AG04449 (cell line): ENCODE data around the gene GNAI3.

ENCODE experiments used
- CTCF ChIA-PET: fragments of 350-600 bp; formaldehyde crosslinking; extraction: SDS; loops from one replicate; lab custom pipeline; 2021; ENCODE audit warnings: antibody characterized with exemption; lab: Yijun Ruan, JAX
- POLR2A ChIA-PET: fragments of 400-600, 350-600 bp; formaldehyde crosslinking; extraction: SDS; loops from one replicate; lab custom pipeline; 2020; ENCODE audit warnings: antibody characterized with exemption, inconsistent platforms; lab: Yijun Ruan, JAX
- DNase-seq: peaks from one replicate; pipeline ENCODE4 v3.0.0-alpha.2; 2010; ENCODE audit warnings: low read depth, low spot score
- H3K4me3 ChIP-seq: 2 replicates; pipeline ENCODE4 v1.5.1; 2011; ENCODE audit warnings: low read depth, mild to moderate bottlenecking, control low read depth, low read length
- CTCF ChIP-seq: IDR thresholded peaks from one replicate; pipeline ENCODE4 v1.5.1; 2011; ENCODE audit warnings: mild to moderate bottlenecking, moderate library complexity, low read length, control low read depth, inconsistent platforms; ENCODE audit not compliant: insufficient read depth; ENCODE audit errors: missing control alignments

Gene GNAI3

GRCh38 chr1:109630081-109630897 lies 81.9 kb downstream of the GNAI3 start:
- ChIA-PET POLR2A (interaction anchor here (1.5 kb wide), 1 partner anchor 82 kb away, joined by 7 read pairs; the partner anchor contains the start of gene GNAI3), CTCF (interaction anchor here (0.9 to 21.8 kb wide), 15 partner anchors 4 to 354 kb away, joined by 3 to 381 read pairs (median 4); partner anchors contain the start of genes AMPD2, GNAI3, GNAT2 and GPR61)
- no peak for DNase-seq
- H3K4me3 ChIP-seq, result no peak overlapping the region
- no peak for TF ChIP-seq CTCF

- no peak for DNase-seq
- CTCF ChIA-PET, result interaction anchor here (1.1 to 21.8 kb wide), 13 partner anchors 5 to 353 kb away, joined by 3 to 381 read pairs (median 5); partner anchors contain the start of genes AMPD2, GNAI3, GNAT2 and GPR61
- POLR2A ChIA-PET, result interaction anchor here (1.5 kb wide), 1 partner anchor 83 kb away, joined by 7 read pairs; the partner anchor contains the start of gene GNAI3
- TF ChIP-seq CTCF, result no peak
- H3K4me3 ChIP-seq, result no peak overlapping the region
Measured at GRCh38 chr1:109630898-109631512, 82.6 kb downstream of the GNAI3 start.

GRCh38 chr1:109631513-109632505 lies 83.4 kb downstream of the GNAI3 start:
- CTCF ChIA-PET, result interaction anchor here (1.1 to 21.8 kb wide), 9 partner anchors 5 to 352 kb away, joined by 3 to 381 read pairs (median 7); partner anchors contain the start of genes AMPD2, GNAI3, GNAT2 and GPR61
- POLR2A ChIA-PET, result no interaction called here

GRCh38 chr1:109632671-109633346 lies 84.4 kb downstream of the GNAI3 start:
- ChIA-PET CTCF (interaction anchor here (0.9 to 21.8 kb wide), 8 partner anchors 5 to 352 kb away, joined by 3 to 830 read pairs (median 358); partner anchors contain the start of genes AHCYL1, AMPD2, GNAI3 and GNAT2), POLR2A (no interaction called here)
- H3K4me3 ChIP-seq, result no peak overlapping the region
- DNase-seq, result no peak
- no peak for TF ChIP-seq CTCF

More at GRCh38 chr1:109631513-109632505, 83.4 kb downstream of the GNAI3 start:
- DNase-seq, result no peak
- no peak overlapping the region for H3K4me3 ChIP-seq
- no peak for TF ChIP-seq CTCF

- no peak for DNase-seq
- ChIA-PET CTCF (interaction anchor here (11.9 to 21.8 kb wide), 5 partner anchors 4 to 140 kb away, joined by 344 to 830 read pairs (median 371); partner anchors contain the start of genes AMPD2, GNAT2, GPR61 and GSTM4), POLR2A (no interaction called here)
- no peak overlapping the region for H3K4me3 ChIP-seq
- no peak for TF ChIP-seq CTCF
Measured at GRCh38 chr1:109634292-109634691, 85.9 kb downstream of the GNAI3 start.
